Measurements from ENCODE around the gene NOTO. TPM values are rescaled to one million over a fixed set of nuclear protein-coding genes. Genes with fewer than 3 reads are reported as not detected.

Gene NOTO
- total and polyA plus RNA-seq, 2 donors (not counting 1 experiment from before 2014, with no cell fraction given): not detected

GRCh38 chr2:73210019-73210418 is 7.6 kb downstream of the NOTO start:
- Histone ChIP-seq H3K9ac (ENCODE audit: insufficient read depth, low read length) (no peak overlapping the region), H3K9me3 (ENCODE audit: control insufficient read depth, insufficient read depth, low read depth, low read length) (no peaks in the 10 kb centered on the region), H3K27me3 (ENCODE audit: control insufficient read depth, insufficient read depth, low read length) (no peaks in the 10 kb centered on the region), H3K79me2 (ENCODE audit: control insufficient read depth, insufficient read depth, low read length) (peaks cover 4% of the 10 kb centered on the region), H2AFZ (ENCODE audit: low read length) (no peak overlapping the region), H3K4me1 (ENCODE audit: control insufficient read depth, extremely low read depth, insufficient read depth, low read length) (no peaks in the 10 kb centered on the region), H3K4me3 (replicated peaks in 1 of 4; ENCODE audit: control extremely low read depth in 1 of 4, insufficient read depth in 1 of 4, low read depth in 3 of 4, low read length in 4 of 4) (no peak overlapping the region), H3K27ac (ENCODE audit: insufficient read depth, low read length) (no peak overlapping the region), H3K36me3 (ENCODE audit: control insufficient read depth, insufficient read depth, low read length) (no peaks in the 10 kb centered on the region), H3K4me2 (ENCODE audit: extremely low read depth, insufficient read depth, low read length) (no peak overlapping the region), H4K20me1 (ENCODE audit: control insufficient read depth, extremely low read depth, insufficient read depth, low read length) (no peaks in the 10 kb centered on the region)
- no peak for TF ChIP-seq EZH2 (IDR thresholded peaks at IDR 0.05; ENCODE audit: low read length, missing control alignments)
- no peak for TF ChIP-seq CTCF (conservative IDR thresholded peaks at IDR 0.05 in 1 of 2, IDR thresholded peaks at IDR 0.05 in 1 of 2; ENCODE audit: low read depth in 1 of 2, low read length in 2 of 2)
- DNase-seq (ENCODE audit: low read depth in 2 of 2): no peak

GRCh38 chr2:73210696-73211095 is 8.3 kb downstream of the NOTO start:
- no peak overlapping the region for H3K27ac ChIP-seq (ENCODE audit: insufficient read depth, low read length)

GRCh38 chr2:73212098-73212447 is 9.7 kb downstream of the NOTO start:
- Histone ChIP-seq H4K20me1 (ENCODE audit: control insufficient read depth, extremely low read depth, insufficient read depth, low read length) (no peaks in the 10 kb centered on the region), H3K27me3 (ENCODE audit: control insufficient read depth, insufficient read depth, low read length) (no peaks in the 10 kb centered on the region), H3K27ac (ENCODE audit: insufficient read depth, low read length) (no peak overlapping the region), H3K9me3 (ENCODE audit: control insufficient read depth, insufficient read depth, low read depth, low read length) (no peaks in the 10 kb centered on the region), H3K79me2 (ENCODE audit: control insufficient read depth, insufficient read depth, low read length) (peaks cover 16% of the 10 kb centered on the region), H2AFZ (ENCODE audit: low read length) (no peak overlapping the region), H3K4me3 (replicated peaks in 1 of 4; ENCODE audit: control extremely low read depth in 1 of 4, insufficient read depth in 1 of 4, low read depth in 3 of 4, low read length in 4 of 4) (no peak overlapping the region), H3K4me1 (ENCODE audit: control insufficient read depth, extremely low read depth, insufficient read depth, low read length) (no peaks in the 10 kb centered on the region), H3K9ac (ENCODE audit: insufficient read depth, low read length) (no peak overlapping the region), H3K4me2 (ENCODE audit: extremely low read depth, insufficient read depth, low read length) (no peak overlapping the region), H3K36me3 (ENCODE audit: control insufficient read depth, insufficient read depth, low read length) (no peaks in the 10 kb centered on the region)
- no peak for TF ChIP-seq CTCF (conservative IDR thresholded peaks at IDR 0.05 in 1 of 2, IDR thresholded peaks at IDR 0.05 in 1 of 2; ENCODE audit: low read depth in 1 of 2, low read length in 2 of 2)
- TF ChIP-seq EZH2 (IDR thresholded peaks at IDR 0.05; ENCODE audit: low read length, missing control alignments): no peak
- no peak for DNase-seq (ENCODE audit: low read depth in 2 of 2)

More at GRCh38 chr2:73210696-73211095, 8.3 kb downstream of the NOTO start:
- Histone ChIP-seq H3K79me2 (ENCODE audit: control insufficient read depth, insufficient read depth, low read length) (peaks cover 10% of the 10 kb centered on the region), H3K9ac (ENCODE audit: insufficient read depth, low read length) (no peak overlapping the region), H2AFZ (ENCODE audit: low read length) (no peak overlapping the region), H3K4me2 (ENCODE audit: extremely low read depth, insufficient read depth, low read length) (no peak overlapping the region), H4K20me1 (ENCODE audit: control insufficient read depth, extremely low read depth, insufficient read depth, low read length) (no peaks in the 10 kb centered on the region), H3K36me3 (ENCODE audit: control insufficient read depth, insufficient read depth, low read length) (no peaks in the 10 kb centered on the region), H3K27me3 (ENCODE audit: control insufficient read depth, insufficient read depth, low read length) (no peaks in the 10 kb centered on the region), H3K9me3 (ENCODE audit: control insufficient read depth, insufficient read depth, low read depth, low read length) (no peaks in the 10 kb centered on the region), H3K4me3 (replicated peaks in 1 of 4; ENCODE audit: control extremely low read depth in 1 of 4, insufficient read depth in 1 of 4, low read depth in 3 of 4, low read length in 4 of 4) (no peak overlapping the region), H3K4me1 (ENCODE audit: control insufficient read depth, extremely low read depth, insufficient read depth, low read length) (no peaks in the 10 kb centered on the region)
- no peak for TF ChIP-seq CTCF (conservative IDR thresholded peaks at IDR 0.05 in 1 of 2, IDR thresholded peaks at IDR 0.05 in 1 of 2; ENCODE audit: low read depth in 1 of 2, low read length in 2 of 2)
- TF ChIP-seq EZH2 (IDR thresholded peaks at IDR 0.05; ENCODE audit: low read length, missing control alignments): no peak
- DNase-seq (ENCODE audit: low read depth in 2 of 2): no peak

All from fibroblast of lung (primary cell).